ENCODE data around the gene SMYD4. TPM values are rescaled to one million over a fixed set of nuclear protein-coding genes. Genes with fewer than 3 reads are reported as not detected.
A peak's percentile ranks its signal among the peaks of the same experiment; 100 is the strongest.

Gene SMYD4
- total and polyA plus RNA-seq, 9 of the 15 experiments (the other 6 are each of a cell fraction or from before 2014, with no cell fraction given), result 1.3 to 10.2 (median 6.7) TPM

DNA sequence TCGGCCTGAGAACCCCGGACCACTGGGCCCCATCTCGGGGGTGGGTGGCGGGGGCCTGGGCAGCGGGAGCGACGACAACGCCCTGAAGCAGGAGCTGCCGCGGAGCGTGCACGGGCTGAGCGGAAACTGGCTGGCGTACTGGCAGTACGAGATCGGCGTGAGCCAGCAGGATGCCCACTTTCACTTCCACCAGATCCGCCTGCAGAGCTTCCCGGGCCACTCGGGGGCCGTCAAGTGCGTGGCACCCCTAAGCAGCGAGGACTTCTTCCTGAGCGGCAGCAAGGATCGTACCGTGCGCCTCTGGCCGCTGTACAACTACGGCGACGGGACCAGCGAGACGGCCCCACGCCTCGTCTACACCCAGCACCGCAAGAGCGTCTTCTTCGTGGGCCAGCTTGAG lies 95.9 kb downstream of the SMYD4 start:
- no peaks in the 10 kb centered on the region for H3K9me3 ChIP-seq (replicated peaks; ENCODE audit: control insufficient read depth, insufficient read depth, low read depth, low read length)
- ATAC-seq, result no peak
- intact Hi-C loops (cut with micrococcal nuclease), result no loop called here
- peaks cover 16% of the 10 kb centered on the region; the same call in 1 of the 3 replicates for H3K36me3 ChIP-seq (ENCODE audit: control insufficient read depth, insufficient read depth, low read length)
- TF ChIP-seq, protein P1, sequence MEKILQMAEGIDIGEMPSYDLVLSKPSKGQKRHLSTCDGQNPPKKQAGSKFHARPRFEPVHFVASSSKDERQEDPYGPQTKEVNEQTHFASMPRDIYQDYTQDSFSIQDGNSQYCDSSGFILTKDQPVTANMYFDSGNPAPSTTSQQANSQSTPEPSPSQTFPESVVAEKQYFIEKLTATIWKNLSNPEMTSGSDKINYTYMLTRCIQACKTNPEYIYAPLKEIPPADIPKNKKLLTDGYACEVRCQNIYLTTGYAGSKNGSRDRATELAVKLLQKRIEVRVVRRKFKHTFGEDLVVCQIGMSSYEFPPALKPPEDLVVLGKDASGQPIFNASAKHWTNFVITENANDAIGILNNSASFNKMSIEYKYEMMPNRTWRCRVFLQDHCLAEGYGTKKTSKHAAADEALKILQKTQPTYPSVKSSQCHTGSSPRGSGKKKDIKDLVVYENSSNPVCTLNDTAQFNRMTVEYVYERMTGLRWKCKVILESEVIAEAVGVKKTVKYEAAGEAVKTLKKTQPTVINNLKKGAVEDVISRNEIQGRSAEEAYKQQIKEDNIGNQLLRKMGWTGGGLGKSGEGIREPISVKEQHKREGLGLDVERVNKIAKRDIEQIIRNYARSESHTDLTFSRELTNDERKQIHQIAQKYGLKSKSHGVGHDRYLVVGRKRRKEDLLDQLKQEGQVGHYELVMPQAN (IDR thresholded peaks at IDR 0.05; ENCODE audit: borderline replicate concordance), result no peak
- TF ChIP-seq POLR2G (IDR thresholded peaks at IDR 0.05; ENCODE audit: low read depth, low read length), result peak; percentile 50
- TF ChIP-seq, protein P2, sequence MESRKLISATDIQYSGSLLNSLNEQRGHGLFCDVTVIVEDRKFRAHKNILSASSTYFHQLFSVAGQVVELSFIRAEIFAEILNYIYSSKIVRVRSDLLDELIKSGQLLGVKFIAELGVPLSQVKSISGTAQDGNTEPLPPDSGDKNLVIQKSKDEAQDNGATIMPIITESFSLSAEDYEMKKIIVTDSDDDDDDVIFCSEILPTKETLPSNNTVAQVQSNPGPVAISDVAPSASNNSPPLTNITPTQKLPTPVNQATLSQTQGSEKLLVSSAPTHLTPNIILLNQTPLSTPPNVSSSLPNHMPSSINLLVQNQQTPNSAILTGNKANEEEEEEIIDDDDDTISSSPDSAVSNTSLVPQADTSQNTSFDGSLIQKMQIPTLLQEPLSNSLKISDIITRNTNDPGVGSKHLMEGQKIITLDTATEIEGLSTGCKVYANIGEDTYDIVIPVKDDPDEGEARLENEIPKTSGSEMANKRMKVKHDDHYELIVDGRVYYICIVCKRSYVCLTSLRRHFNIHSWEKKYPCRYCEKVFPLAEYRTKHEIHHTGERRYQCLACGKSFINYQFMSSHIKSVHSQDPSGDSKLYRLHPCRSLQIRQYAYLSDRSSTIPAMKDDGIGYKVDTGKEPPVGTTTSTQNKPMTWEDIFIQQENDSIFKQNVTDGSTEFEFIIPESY (CRISPR knock-in tag; IDR thresholded peaks at IDR 0.05), result peak; percentile 41; the same call in 1 of the 2 replicates
- H3K4me3 ChIP-seq, result no peak overlapping the region
- no peak for FAIRE-seq
- no peaks in the 10 kb centered on the region for H3K9me1 ChIP-seq (ENCODE audit: control insufficient read depth, insufficient read depth, low read length)
- H3K79me2 ChIP-seq (ENCODE audit: control insufficient read depth, insufficient read depth, low read length), result peaks cover 4% of the 10 kb centered on the region; the same call in 1 of the 3 replicates
- no peaks in the 10 kb centered on the region for H4K20me1 ChIP-seq (replicated peaks; ENCODE audit: control insufficient read depth, insufficient read depth, low read length)
- ChIA-PET POLR2A (interaction anchor here (0.6 to 1.4 kb wide), 3 partner anchors 15 to 142 kb away, joined by 3 read pairs; partner anchors contain the start of gene SERPINF1), CTCF (ENCODE audit: low intra/inter-chr PET ratio) (no interaction called here)
- H2AFZ ChIP-seq (ENCODE audit: low read depth, low read length), result no peak overlapping the region
- H3K27ac ChIP-seq (ENCODE audit: extremely low read depth, low read depth, low read length), result no peak overlapping the region
- no peaks in the 10 kb centered on the region for H3K27me3 ChIP-seq (ENCODE audit: control insufficient read depth in 2 of 2, insufficient read depth in 2 of 2, low read length in 2 of 2)
- in situ Hi-C loops (cut with MboI), result loop anchor here (5.0 kb wide), 1 partner anchor 34 kb away; no protein-coding TSS in a partner anchor
- no peak overlapping the region for H3K4me2 ChIP-seq (ENCODE audit: insufficient read depth, low read length)
- WGBS (ENCODE audit: insufficient coverage, low coverage, missing lambda C conversion rate), result 98% methylated on average over 23 of the region's 38 CpGs
- no peak for DNase-seq (ENCODE audit: extremely low read depth in 1 of 4, low spot score in 3 of 4)
- peak overlapping the region in 1 of 2 experiments; percentile 20; a peak in 1 of 4 replicates for H3K9ac ChIP-seq (ENCODE audit: insufficient read depth in 1 of 2, low read depth in 2 of 2, low read length in 2 of 2)
- H3K4me1 ChIP-seq (replicated peaks in 1 of 2; ENCODE audit: control insufficient read depth in 2 of 2, insufficient read depth in 2 of 2, low read length in 2 of 2), result peaks cover 26 to 72% of the 10 kb centered on the region in 2 experiments
- BruUV-seq (replicated peaks), result no TSS peak

All from K562 (cell line).